ENCODE results near the gene C11orf98.
"Not testable (repeated sequence)": the region's sequence is repeated elsewhere in the genome, so short reads cannot be mapped to it uniquely, and the experiment has no call there.

C11orf98 gene

GRCh38 chr11:62665075-62665598 lies at the start of gene C11orf98, which contains the start of gene CSKMT:
Gene C11orf98 (minus strand): TSS chr11:62665210. CDS start chr11:62665169, 41 bp downstream.
Gene CSKMT (plus strand): TSS chr11:62665312. CDS start chr11:62665880, 568 bp downstream.
- DNase-seq: peak; percentile 21 to 97 (median 92)

GRCh38 chr11:62713343-62713742 lies 48.3 kb upstream of the C11orf98 start:
- no peak for DNase-seq

GRCh38 chr11:62712861-62713260 lies 47.9 kb upstream of the C11orf98 start:
- no peak for DNase-seq

GRCh38 chr11:62712276-62712812 lies 47.3 kb upstream of the C11orf98 start:
- no peak for DNase-seq

- peak in 3 of 56 donors; percentile 45 to 67 (median 46) for DNase-seq
Measured at GRCh38 chr11:62710001-62710345, 45.0 kb upstream of the C11orf98 start.

GRCh38 chr11:62709247-62710000 lies 44.4 kb upstream of the C11orf98 start:
- DNase-seq: peak in 55 of 56 donors; percentile 67 to 99 (median 94)

GRCh38 chr11:62708793-62709192 lies 43.8 kb upstream of the C11orf98 start:
- peak in 2 of 56 donors; percentile 30 to 53 for DNase-seq

- peak in 2 of 56 donors; percentile 8 to 21 for DNase-seq
Measured at GRCh38 chr11:62708392-62708791, 43.4 kb upstream of the C11orf98 start.

GRCh38 chr11:62707277-62707861 lies 42.4 kb upstream of the C11orf98 start, which contains the start of the genes BSCL2 and GNG3:
Gene BSCL2 (minus strand): TSS chr11:62707424. CDS start chr11:62707195, 229 bp downstream.
Gene GNG3 (plus strand): TSS chr11:62707676. CDS start chr11:62708296, 620 bp downstream.
- peak in 53 of 56 donors; percentile 16 to 93 (median 75) for DNase-seq

- DNase-seq: peak in 2 of 56 donors; percentile 27 to 48
Measured at GRCh38 chr11:62706850-62707247, 41.8 kb upstream of the C11orf98 start.

- DNase-seq: peak; percentile 49 to 97 (median 92)
Measured at GRCh38 chr11:62705880-62706849, 41.2 kb upstream of the C11orf98 start.

- DNase-seq: no peak
Measured at GRCh38 chr11:62705413-62705812, 40.4 kb upstream of the C11orf98 start.

GRCh38 chr11:62703921-62704320 lies 38.9 kb upstream of the C11orf98 start:
- not testable (repeated sequence) for DNase-seq

GRCh38 chr11:62702246-62702645 lies 37.2 kb upstream of the C11orf98 start:
- no peak for DNase-seq

GRCh38 chr11:62694455-62695167 lies 29.6 kb upstream of the C11orf98 start:
- peak in 48 of 56 donors; percentile 5 to 83 (median 40) for DNase-seq

GRCh38 chr11:62693624-62694023 lies 28.6 kb upstream of the C11orf98 start:
- DNase-seq: not testable (repeated sequence)

- peak in 8 of 56 donors; percentile 3 to 47 (median 24) for DNase-seq
Measured at GRCh38 chr11:62689421-62690183, 24.6 kb upstream of the C11orf98 start, which contains the start of gene LRRN4CL. Gene LRRN4CL (minus strand): TSS chr11:62689530. CDS start chr11:62688508, 1,022 bp downstream.

GRCh38 chr11:62688491-62688890 lies 23.5 kb upstream of the C11orf98 start:
- no peak for DNase-seq

Measured in amygdala (tissue), 56 donors.